ENCODE measurements around the gene LTA4H.

The LTA4H gene

DNA sequence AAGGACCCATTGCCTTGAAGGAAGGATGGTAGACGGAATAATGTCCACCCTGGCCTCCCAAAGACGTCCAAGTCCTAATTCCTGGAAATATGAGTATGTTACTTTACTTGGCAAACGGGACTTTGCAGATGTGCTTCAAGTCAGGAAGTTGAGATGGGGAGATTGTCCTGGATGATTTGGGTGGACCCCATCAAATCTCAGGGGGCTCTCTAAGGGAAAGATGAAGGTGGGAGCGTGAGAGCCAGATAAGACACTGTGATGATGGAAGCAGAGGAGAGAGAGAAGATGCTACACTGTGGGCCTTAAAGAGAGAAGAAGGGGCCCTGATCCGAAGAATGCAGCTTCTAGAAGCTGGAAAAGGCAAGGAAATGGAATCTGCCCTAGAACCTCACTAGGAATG lies 29.6 kb upstream of the LTA4H start:
- Mint-ChIP-seq H3K4me3 (no peak overlapping the region), H3K27me3 (no peaks in the 10 kb centered on the region), H3K9me3 (ENCODE audit: low read depth) (no peaks in the 10 kb centered on the region), H3K36me3 (no peaks in the 10 kb centered on the region), H3K27ac (no peak overlapping the region), H3K4me1 (ENCODE audit: low read depth) (peaks cover 21% of the 10 kb centered on the region)

DNA sequence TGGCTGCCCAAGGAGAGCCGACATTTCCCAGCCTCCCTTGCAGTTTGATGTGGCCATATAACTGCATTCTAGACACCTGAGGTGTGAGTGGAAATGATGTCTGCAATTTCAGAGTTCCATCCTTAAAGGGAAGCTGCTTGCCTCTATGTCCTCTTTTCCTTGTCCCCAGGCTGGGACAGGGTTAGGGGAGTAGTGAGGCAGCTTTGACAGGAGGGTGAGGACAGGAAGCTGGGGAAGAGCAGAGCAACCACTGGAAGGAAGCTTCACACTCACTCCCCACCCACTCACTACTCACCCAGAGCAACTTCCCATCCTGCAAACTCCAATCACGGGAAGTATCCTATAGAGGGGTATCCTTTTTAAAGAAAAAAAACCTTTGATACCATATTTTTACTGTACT lies 28.9 kb upstream of the LTA4H start:
- no peak overlapping the region for H3K4me3 Mint-ChIP-seq
- no peak overlapping the region for H3K27ac Mint-ChIP-seq
- peaks cover 21% of the 10 kb centered on the region for H3K4me1 Mint-ChIP-seq (ENCODE audit: low read depth)
- H3K27me3 Mint-ChIP-seq, result no peaks in the 10 kb centered on the region
- no peaks in the 10 kb centered on the region for H3K9me3 Mint-ChIP-seq (ENCODE audit: low read depth)
- H3K36me3 Mint-ChIP-seq, result no peaks in the 10 kb centered on the region

DNA sequence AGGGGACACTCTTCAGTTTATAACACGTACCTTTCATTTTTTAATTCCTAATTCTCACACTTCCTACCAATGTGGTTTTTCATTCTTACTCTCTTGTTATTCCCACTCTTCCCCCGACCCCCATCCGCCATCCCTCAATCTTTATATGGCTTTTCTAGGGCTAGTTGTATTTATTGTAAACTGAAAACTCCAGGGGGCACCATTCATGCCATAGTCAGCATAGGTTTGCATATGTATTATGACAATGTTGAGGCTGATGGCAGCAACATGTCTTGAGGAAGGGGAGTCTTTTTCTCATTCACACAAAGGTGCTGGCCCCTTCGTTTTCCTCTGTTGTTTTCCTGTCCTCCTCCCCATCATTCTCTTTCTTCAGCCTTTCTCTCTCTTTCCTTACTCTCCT lies 27.7 kb upstream of the LTA4H start:
- no peaks in the 10 kb centered on the region for H3K27me3 Mint-ChIP-seq
- H3K36me3 Mint-ChIP-seq, result no peaks in the 10 kb centered on the region
- peak overlapping the region; percentile 24 for H3K27ac Mint-ChIP-seq
- H3K9me3 Mint-ChIP-seq (ENCODE audit: low read depth), result no peaks in the 10 kb centered on the region
- H3K4me3 Mint-ChIP-seq, result no peak overlapping the region
- H3K4me1 Mint-ChIP-seq (ENCODE audit: low read depth), result peaks cover 21% of the 10 kb centered on the region

DNA sequence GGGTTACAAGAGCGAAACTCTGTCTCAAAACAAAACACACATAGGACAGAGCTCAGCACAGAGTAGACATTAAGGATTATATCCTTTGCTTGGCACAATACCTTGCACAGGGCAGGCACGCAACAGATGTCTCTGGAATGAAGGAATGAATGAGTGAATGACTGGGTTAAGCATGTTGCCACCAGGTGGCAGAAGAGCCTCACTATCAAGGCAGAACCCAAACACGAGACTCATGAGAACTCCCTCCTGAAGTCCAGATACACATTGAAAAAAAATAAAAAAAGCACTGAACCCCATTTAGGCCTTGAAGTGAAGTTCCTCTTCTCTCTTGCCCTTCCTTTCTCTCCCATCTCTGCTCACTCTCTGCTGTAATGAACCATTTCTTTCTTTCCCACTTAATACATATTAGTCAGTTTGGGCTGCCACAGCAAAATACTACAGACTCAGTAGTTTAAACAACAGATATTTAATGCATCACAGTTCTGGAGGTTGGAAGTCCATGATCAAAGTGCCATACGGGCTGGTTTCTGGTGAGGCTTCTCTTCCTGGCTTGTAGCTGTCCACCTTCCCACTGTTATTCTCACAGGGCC lies 26.6 kb upstream of the LTA4H start:
- Mint-ChIP-seq H3K36me3 (peaks cover 4% of the 10 kb centered on the region), H3K9me3 (ENCODE audit: low read depth) (peaks cover 6% of the 10 kb centered on the region), H3K4me1 (ENCODE audit: low read depth) (peaks cover 21% of the 10 kb centered on the region), H3K27ac (no peak overlapping the region), H3K4me3 (no peak overlapping the region), H3K27me3 (no peaks in the 10 kb centered on the region)

DNA sequence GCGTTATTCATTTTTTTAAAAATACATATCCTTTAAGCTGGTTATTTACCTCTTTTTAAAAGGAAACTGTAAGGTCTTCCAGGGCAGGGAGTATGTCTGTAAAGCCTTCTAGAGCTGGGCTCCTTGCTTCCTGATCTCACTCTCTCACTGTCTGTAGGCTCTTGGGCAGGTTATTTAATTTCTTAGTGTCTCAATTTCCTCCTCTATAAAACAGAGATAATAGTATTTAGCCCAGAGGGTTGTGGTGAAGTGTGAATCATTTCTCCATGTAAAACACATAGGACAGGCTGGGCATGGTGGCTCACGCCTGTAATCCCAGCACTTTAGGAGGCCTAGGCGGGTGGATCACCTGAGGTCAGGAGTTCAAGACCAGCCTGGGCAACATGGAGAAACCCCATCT lies 25.9 kb upstream of the LTA4H start:
- Mint-ChIP-seq H3K4me3 (no peak overlapping the region), H3K9me3 (ENCODE audit: low read depth) (peaks cover 6% of the 10 kb centered on the region), H3K27ac (no peak overlapping the region), H3K4me1 (ENCODE audit: low read depth) (peaks cover 21% of the 10 kb centered on the region), H3K36me3 (peaks cover 4% of the 10 kb centered on the region), H3K27me3 (no peaks in the 10 kb centered on the region)

DNA sequence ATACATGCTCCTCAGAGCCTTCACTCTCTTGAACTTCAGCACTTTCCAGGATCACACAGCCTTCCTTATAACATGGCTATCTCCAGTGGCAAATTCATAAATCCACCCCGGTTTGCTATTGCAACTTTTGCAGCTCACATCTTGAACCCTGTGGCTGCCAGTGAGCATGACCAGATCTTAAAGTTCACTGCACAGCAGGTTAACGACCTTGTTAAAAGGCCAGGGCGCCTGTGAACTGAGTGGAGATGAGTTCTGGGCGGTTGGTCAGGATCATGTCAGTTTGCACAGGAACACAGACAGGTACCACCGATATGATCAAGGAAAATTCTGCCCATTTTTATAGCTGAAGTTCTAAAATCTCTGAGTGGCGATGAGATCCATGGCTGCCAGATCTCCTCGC lies 24.7 kb upstream of the LTA4H start:
- peaks cover 6% of the 10 kb centered on the region for H3K9me3 Mint-ChIP-seq (ENCODE audit: low read depth)
- H3K36me3 Mint-ChIP-seq, result peaks cover 4% of the 10 kb centered on the region
- H3K27ac Mint-ChIP-seq, result no peak overlapping the region
- peaks cover 21% of the 10 kb centered on the region for H3K4me1 Mint-ChIP-seq (ENCODE audit: low read depth)
- H3K27me3 Mint-ChIP-seq, result no peaks in the 10 kb centered on the region
- no peak overlapping the region for H3K4me3 Mint-ChIP-seq

DNA sequence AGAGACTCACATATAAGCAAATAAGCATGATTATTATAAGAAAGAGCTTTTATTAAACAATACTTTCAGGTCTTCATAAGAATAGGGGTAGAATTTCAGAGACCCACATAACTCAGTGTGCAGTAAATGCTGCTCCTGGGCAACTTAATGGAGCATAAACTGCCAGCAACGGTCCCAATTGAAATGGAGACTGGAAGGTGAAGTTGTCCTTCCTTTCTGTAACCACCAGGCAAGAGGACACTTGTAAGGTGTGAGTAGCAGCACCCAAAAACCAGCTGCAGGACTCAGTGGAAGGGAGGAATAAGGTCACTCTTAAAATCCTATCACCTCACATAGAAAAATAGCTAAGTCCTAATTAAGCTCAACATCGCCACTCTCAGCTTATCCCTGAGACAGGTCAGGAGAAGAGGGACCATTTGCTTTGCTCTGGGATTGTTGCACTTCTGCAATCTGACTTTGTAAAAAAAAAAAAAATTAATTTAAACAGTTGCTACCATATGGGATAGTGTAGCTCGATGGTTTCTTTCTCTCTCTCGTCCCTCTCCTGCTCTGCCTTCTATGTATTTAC lies 22.7 kb upstream of the LTA4H start:
- Mint-ChIP-seq H3K36me3 (peaks cover 4% of the 10 kb centered on the region), H3K9me3 (ENCODE audit: low read depth) (peaks cover 6% of the 10 kb centered on the region), H3K27ac (no peak overlapping the region), H3K4me1 (ENCODE audit: low read depth) (peaks cover 12% of the 10 kb centered on the region), H3K27me3 (no peaks in the 10 kb centered on the region), H3K4me3 (no peak overlapping the region)

DNA sequence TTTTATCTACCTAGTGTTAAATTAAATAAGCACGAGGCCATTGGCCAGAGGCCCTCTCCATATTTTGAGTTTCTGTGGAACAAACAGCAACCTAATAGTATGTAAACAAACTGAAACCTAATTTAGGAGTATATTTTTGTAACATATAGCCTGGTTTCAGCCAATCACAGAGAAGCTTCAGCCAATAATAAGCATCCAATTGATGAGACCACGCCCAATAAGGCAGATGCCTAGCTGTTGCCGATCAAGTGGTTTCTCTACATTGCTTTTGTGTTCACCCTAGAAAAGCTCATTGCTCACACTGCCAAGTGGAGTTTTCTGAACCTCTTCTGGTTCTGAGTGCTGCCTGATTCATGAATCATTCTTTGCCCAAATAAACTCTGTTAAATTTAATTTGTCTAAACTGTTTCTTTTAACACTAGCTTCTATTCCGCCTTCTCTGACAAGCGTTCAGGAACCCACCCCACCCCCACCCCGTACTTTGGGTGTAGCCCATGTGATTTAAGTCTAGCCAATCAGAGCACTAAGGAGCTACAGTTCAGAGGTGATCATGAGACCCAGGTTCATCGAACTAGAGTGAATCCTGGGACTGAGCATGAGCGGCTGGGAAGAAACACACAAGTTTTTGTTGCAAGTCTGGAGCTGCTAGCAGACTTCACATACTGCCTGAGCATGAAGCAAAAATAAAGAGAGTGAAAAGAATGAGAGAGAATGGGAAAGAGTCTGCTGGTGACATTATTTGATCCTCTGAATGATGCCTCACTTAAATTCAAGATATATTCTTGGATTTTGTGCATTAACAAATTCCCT lies 21.5 kb upstream of the LTA4H start:
- peaks cover 6% of the 10 kb centered on the region for H3K9me3 Mint-ChIP-seq (ENCODE audit: low read depth)
- no peak overlapping the region for H3K4me3 Mint-ChIP-seq
- peaks cover 4% of the 10 kb centered on the region for H3K36me3 Mint-ChIP-seq
- no peaks in the 10 kb centered on the region for H3K27me3 Mint-ChIP-seq
- H3K4me1 Mint-ChIP-seq (ENCODE audit: low read depth), result peaks cover 5% of the 10 kb centered on the region
- no peak overlapping the region for H3K27ac Mint-ChIP-seq

DNA sequence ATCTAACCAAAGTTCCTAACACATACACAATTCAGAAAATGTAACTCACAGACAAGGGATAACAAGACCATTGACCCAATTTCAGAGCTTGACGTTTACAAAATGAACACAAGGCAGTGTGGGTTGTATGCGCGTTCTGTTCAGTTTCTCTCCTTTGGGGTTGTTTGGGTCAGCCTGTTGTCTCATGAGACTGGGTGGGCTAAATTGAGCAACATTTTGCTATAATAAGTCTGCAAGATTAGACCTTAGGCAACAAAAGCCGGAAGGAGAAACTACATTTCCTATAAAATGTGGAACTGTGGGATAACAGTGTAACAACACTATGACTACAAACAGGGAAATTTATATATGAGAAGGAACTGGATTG lies 18.8 kb upstream of the LTA4H start:
- Mint-ChIP-seq H3K27ac (no peak overlapping the region), H3K27me3 (no peaks in the 10 kb centered on the region), H3K36me3 (peaks cover 4% of the 10 kb centered on the region), H3K9me3 (ENCODE audit: low read depth) (peaks cover 6% of the 10 kb centered on the region), H3K4me1 (ENCODE audit: low read depth) (peaks cover 5% of the 10 kb centered on the region), H3K4me3 (no peak overlapping the region)

DNA sequence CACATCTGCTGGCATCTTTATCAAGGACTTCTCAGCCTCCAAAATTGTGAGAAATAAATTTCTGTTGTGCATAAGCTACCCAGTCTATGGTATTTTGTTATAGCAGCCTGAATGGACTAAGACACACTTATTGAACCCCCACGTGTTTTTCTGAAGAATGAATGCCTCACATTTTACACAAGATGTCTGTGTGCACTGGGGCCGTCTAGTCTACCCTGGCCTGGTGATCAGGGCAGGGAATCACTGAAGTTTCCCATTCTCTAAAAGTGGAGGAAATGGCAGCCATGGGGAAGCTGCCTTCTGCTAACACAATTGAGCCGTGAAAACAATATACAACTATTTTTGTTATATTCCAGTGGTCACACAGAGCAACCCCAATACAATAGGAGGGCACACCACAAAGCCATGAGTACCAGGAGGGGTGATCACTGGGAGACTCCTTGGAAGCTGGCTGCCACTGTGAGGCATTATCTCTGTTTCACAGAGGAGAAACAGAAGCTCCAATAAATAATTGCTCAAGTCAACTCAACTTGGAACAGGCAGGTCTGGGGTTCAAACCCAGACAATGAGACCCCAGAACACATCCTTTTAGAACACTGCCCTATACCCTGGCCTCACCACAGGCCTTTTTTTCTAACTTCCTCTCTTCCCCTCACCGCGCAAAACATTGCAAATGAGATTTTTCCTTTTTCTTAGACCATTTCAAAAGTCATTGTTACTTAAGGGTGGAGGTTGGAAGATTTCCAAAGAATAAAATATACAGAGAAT lies 18.3 kb upstream of the LTA4H start:
- Mint-ChIP-seq H3K36me3 (peaks cover 4% of the 10 kb centered on the region), H3K4me1 (ENCODE audit: low read depth) (peaks cover 8% of the 10 kb centered on the region), H3K27me3 (no peaks in the 10 kb centered on the region), H3K9me3 (ENCODE audit: low read depth) (peaks cover 6% of the 10 kb centered on the region), H3K27ac (no peak overlapping the region), H3K4me3 (no peak overlapping the region)

DNA sequence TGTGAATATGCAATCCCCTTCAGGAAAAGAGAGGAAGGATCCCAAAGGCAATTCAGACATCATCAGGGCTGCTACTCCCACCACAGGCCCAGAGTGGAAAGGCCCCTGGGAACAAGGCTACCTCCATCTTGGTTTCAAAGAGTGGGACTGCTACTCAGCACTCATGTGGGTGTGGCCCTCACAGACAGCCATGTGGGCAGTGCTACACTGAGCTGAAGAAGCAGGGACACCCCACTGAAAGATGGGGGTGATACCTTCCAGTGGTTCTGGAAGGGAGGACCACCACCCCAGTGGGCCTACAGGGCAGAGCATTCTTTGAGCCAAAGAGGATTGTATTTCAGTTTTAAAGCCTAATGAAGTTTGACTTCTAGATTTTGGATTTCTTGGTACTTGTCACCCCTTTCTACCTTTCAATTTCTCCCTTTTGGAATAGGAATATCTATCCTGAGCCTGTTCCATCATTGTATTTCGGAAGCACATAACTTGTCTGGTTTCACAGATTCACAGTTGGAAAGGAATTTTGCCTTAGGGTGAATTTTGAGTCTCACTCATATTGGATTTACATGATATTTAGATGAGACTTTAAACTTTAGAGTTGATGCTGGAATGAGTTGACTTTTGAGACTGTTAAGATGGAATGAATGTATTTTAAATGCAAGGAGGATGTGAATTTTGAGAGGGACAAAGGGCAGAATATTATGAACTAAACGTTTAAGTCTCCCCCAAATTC lies 16.5 kb upstream of the LTA4H start:
- H3K36me3 Mint-ChIP-seq, result no peaks in the 10 kb centered on the region
- H3K27ac Mint-ChIP-seq, result no peak overlapping the region
- H3K4me1 Mint-ChIP-seq (ENCODE audit: low read depth), result peaks cover 24% of the 10 kb centered on the region
- no peaks in the 10 kb centered on the region for H3K27me3 Mint-ChIP-seq
- no peaks in the 10 kb centered on the region for H3K9me3 Mint-ChIP-seq (ENCODE audit: low read depth)
- H3K4me3 Mint-ChIP-seq, result no peak overlapping the region

DNA sequence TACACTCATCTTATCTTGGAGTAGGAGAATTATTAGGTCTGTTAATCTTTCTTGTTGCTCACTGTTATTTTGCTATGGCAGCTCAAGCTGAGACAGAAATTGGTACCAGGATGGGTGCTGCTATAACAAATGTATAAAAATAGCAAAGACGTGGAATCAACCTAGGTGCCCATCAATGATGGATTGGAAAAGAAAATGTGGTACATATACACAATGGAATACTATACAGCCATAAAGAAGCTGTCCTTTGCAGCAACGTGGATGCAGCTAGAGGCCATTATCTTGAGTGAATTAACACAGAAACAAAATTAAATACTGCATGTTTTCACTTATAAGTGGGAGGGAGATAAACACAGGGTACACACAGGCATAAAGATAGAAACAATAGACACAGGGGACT lies 14.8 kb upstream of the LTA4H start:
- Mint-ChIP-seq H3K9me3 (ENCODE audit: low read depth) (no peaks in the 10 kb centered on the region), H3K27ac (no peak overlapping the region), H3K4me1 (ENCODE audit: low read depth) (peaks cover 35% of the 10 kb centered on the region), H3K36me3 (no peaks in the 10 kb centered on the region), H3K4me3 (no peak overlapping the region), H3K27me3 (no peaks in the 10 kb centered on the region)

DNA sequence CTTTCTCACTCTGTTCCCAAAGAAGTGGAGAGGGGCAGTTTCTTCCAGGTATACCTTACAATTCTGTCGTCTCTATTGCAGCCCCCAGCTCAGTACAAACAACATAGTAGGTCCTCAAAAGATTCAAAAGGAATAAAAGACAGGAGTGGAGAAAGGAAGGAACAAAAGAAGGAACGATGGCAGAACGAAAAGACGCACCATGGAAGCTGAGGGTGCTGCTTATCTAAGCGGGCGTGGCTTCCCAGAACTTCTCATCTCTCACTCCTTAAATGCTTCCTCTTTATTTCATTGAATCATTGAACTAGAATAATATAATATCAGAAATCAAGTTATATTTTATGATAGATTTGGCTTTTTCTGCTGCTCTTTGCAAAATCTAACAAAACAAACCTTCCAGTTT lies 13.7 kb upstream of the LTA4H start:
- no peaks in the 10 kb centered on the region for H3K27me3 Mint-ChIP-seq
- no peaks in the 10 kb centered on the region for H3K9me3 Mint-ChIP-seq (ENCODE audit: low read depth)
- no peak overlapping the region for H3K4me3 Mint-ChIP-seq
- H3K4me1 Mint-ChIP-seq (ENCODE audit: low read depth), result peaks cover 43% of the 10 kb centered on the region
- H3K36me3 Mint-ChIP-seq, result no peaks in the 10 kb centered on the region
- no peak overlapping the region for H3K27ac Mint-ChIP-seq

DNA sequence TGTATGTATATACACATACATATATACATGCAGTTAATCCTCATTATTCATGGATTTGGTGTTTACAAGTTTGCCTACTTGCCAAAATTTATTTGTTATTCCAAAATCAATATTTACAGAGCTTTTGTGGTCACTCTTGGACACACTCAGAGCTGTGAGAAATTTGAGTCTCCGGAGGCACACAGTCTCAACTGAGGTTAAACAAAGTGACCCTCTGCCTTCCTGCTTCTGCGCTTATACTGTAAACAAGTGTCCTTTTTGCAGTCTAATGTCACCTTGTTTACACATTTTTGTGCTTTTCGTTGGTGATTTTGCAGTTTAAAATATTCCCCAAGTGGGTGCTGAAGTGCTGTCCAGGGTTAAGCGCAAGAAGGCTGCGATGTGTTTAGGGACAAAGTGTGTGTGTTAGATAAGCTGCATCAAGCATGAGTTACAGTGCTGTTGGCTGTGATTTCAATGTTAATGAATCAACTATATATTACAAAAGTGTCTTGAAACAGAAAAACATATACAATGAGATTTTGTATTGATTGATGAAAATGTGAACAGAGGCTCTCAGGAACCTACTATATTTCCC lies 13.1 kb upstream of the LTA4H start:
- no peaks in the 10 kb centered on the region for H3K27me3 Mint-ChIP-seq
- no peaks in the 10 kb centered on the region for H3K9me3 Mint-ChIP-seq (ENCODE audit: low read depth)
- H3K27ac Mint-ChIP-seq, result peak overlapping the region; percentile 90
- H3K36me3 Mint-ChIP-seq, result no peaks in the 10 kb centered on the region
- peak overlapping the region; percentile 53 for H3K4me3 Mint-ChIP-seq
- H3K4me1 Mint-ChIP-seq (ENCODE audit: low read depth), result peaks cover 43% of the 10 kb centered on the region

Measured in activated naive CD8-positive, alpha-beta T cell (primary cell).